Tibial nerve (tissue), 4 donors: ENCODE data around the gene DCN. TPM values are rescaled to one million over a fixed set of nuclear protein-coding genes. Genes with fewer than 3 reads are reported as not detected.
A peak's percentile ranks its signal among the peaks of the same experiment; 100 is the strongest.

Experiments used
- DNase-seq, 2 donors: peaks; one replicate each; pipeline ENCODE4 v3.0.0-alpha.2; 2019; ENCODE audit warnings: low spot score in 2 of 2
- H3K27ac ChIP-seq, 4 donors: fragments of 200-600 bp; sonication (generic) in 3 of 4; one replicate each; pipeline ENCODE4 v1.5.1; 2017 to 2019; ENCODE audit warnings: mild to moderate bottlenecking in 1 of 4
- H3K27me3 ChIP-seq, 2 donors: fragments of 200-600 bp; sonication (generic) in 1 of 2; one replicate each; pipeline versions ENCODE4 v1.5.1 to v1.6.0; 2017 to 2019
- H3K36me3 ChIP-seq, 3 donors: fragments of 200-600 bp; sonication (generic); one replicate each; pipeline ENCODE4 v1.5.1; 2018 to 2019
- H3K4me1 ChIP-seq, 4 donors: fragments of 200-600 bp; sonication (generic) in 3 of 4; one replicate each; pipeline ENCODE4 v1.5.1; 2017 to 2019
- H3K4me3 ChIP-seq, 4 donors: fragments of 200-600 bp; sonication (generic) in 3 of 4; one replicate each; pipeline ENCODE4 v1.5.1; 2017 to 2019; ENCODE audit warnings: mild to moderate bottlenecking in 1 of 4, moderate library complexity in 1 of 4
- H3K9me3 ChIP-seq, 4 donors: fragments of 200-600 bp; sonication (generic) in 3 of 4; one replicate each; pipeline ENCODE4 v1.5.1; 2017 to 2019
- EP300 ChIP-seq, 2 donors: sonication (generic); formaldehyde crosslinking; IDR thresholded peaks; one replicate each; pipeline ENCODE4 v1.6.1; 2017; ENCODE audit warnings: antibody characterized with exemption in 2 of 2, mild to moderate bottlenecking in 1 of 2
- POLR2A ChIP-seq, 2 donors: fragments of 450-650 bp; IDR thresholded peaks; one replicate each; pipeline ENCODE4 v1.6.1; 2017; ENCODE audit warnings: antibody characterized with exemption in 2 of 2, mild to moderate bottlenecking in 2 of 2, moderate library complexity in 2 of 2
- WGBS, 2 donors: methylation state at CpG; one replicate each; pipeline ENCODE4 v1.1.5; 2018; 5-methylcytosine and 5-hydroxymethylcytosine counted together
- total RNA-seq, 4 donors: library from RNA; depleted of rRNA; stranded (reverse); fragments of >200 nt; gene quantifications; one replicate each; pipeline ENCODE4 v1.1.0, GENCODE V29; 2016
- TF ChIP-seq, protein P1 (sequence below), 5 experiments: fragments of 200-600 bp in 3 of 5; fragments of 450-650 bp in 2 of 5; sonication (generic) in 3 of 5; IDR thresholded peaks; one replicate each; pipeline ENCODE4 v1.5.1; 2016 to 2019; ENCODE audit warnings: antibody characterized with exemption in 5 of 5, mild to moderate bottlenecking in 3 of 5, moderate library complexity in 2 of 5

The DCN gene
- total RNA-seq, 4 donors from 2014 or later, result 1,578 to 4,304 (median 2,586) TPM

DNA sequence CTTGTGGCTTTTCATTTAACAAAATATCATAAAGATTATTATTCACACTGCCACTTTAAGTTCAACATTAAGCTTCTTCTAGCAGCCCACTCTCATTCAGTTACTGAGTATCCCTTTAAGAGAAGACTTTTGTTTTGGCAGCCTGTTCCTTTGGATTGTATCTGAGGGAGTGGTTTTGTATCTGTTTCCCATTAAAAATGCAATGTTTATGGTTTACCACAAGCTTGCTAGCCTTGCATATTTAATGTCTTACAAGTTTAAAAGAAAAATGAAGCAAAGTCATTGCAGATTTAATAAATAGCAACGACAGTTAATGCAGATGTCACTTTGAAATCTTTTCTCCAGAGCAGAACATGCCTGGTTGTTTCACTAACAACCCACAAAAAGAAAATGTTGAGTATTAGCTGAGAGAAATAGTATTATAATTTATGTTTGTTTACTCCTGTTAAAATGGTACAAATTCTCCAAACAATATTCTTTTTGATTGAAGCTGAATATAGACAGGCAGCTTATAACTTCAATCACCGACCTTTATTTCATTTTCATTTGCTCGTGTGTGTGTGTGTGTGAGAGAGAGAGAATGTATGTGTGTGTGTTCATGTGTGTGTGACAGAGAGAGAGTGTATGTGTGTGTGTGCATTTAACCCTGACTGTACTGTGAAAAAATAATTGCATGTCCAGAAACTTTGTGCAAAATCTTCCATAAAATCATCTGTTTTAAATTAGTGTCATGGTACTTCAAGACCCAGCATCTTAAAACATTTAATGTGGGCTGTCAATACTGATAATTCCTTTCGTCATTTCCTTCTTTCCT lies 1.8 kb downstream of the DCN start:
- H3K27ac ChIP-seq, result peak overlapping the region; percentile 59 to 89 (median 74)
- no peak for DNase-seq
- H3K9me3 ChIP-seq, result no peaks in the 10 kb centered on the region
- H3K4me3 ChIP-seq, result peak overlapping the region; percentile 18 to 59 (median 24)
- peaks cover 0 to 23% (median 0%) of the 10 kb centered on the region in 4 donors for H3K4me1 ChIP-seq
- no peaks in the 10 kb centered on the region for H3K27me3 ChIP-seq
- WGBS, 2 donors, result 7 to 12% methylated on average over 4 of the region's 4 CpGs
- H3K36me3 ChIP-seq, result no peaks in the 10 kb centered on the region
- peak in 1 of 2 donors; percentile 42 for TF ChIP-seq EP300 (IDR thresholded peaks at IDR 0.05)
- TF ChIP-seq, protein P1, sequence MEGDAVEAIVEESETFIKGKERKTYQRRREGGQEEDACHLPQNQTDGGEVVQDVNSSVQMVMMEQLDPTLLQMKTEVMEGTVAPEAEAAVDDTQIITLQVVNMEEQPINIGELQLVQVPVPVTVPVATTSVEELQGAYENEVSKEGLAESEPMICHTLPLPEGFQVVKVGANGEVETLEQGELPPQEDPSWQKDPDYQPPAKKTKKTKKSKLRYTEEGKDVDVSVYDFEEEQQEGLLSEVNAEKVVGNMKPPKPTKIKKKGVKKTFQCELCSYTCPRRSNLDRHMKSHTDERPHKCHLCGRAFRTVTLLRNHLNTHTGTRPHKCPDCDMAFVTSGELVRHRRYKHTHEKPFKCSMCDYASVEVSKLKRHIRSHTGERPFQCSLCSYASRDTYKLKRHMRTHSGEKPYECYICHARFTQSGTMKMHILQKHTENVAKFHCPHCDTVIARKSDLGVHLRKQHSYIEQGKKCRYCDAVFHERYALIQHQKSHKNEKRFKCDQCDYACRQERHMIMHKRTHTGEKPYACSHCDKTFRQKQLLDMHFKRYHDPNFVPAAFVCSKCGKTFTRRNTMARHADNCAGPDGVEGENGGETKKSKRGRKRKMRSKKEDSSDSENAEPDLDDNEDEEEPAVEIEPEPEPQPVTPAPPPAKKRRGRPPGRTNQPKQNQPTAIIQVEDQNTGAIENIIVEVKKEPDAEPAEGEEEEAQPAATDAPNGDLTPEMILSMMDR (IDR thresholded peaks at IDR 0.05), result no peak

DNA sequence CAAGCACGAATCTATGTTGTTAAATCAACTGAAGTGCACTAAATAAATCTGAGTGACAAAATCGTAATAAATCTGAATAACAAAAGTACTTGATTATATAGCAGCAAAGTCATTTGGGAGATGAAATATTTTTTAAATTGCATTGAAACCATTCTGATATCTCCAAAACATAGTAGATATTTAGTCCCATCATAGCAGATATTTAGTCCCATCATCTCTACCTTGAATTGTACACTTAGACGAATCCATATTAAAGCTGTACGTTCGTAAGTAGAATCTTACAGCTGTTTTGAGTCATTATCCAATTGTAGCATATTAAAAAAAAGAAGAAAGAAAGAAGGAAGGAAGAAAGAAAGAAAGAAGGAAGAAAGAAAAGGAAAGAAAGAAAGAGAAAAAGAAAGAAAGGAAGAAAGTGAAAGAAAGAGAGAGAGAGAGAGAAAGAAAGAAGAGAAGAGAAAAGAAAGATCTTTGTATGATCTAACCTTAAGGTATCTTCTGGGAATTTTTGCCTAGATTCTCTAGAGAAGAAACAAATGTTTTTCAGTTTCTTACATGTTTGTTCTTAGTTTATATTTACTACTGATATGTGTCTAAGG lies 2.6 kb downstream of the DCN start:
- no peaks in the 10 kb centered on the region for H3K27me3 ChIP-seq
- DNase-seq, result no peak
- no peaks in the 10 kb centered on the region for H3K9me3 ChIP-seq
- peaks cover 0 to 23% (median 0%) of the 10 kb centered on the region in 4 donors for H3K4me1 ChIP-seq
- WGBS, 2 donors, result 24 to 26% methylated on average over 5 of the region's 5 CpGs
- TF ChIP-seq, protein P1 (IDR thresholded peaks at IDR 0.05), result no peak
- no peak for TF ChIP-seq POLR2A (IDR thresholded peaks at IDR 0.05)
- TF ChIP-seq EP300 (IDR thresholded peaks at IDR 0.05), result no peak
- peak overlapping the region; percentile 18 to 59 (median 24) for H3K4me3 ChIP-seq
- H3K36me3 ChIP-seq, result no peaks in the 10 kb centered on the region
- H3K27ac ChIP-seq, result peak overlapping the region; percentile 59 to 89 (median 74)

DNA sequence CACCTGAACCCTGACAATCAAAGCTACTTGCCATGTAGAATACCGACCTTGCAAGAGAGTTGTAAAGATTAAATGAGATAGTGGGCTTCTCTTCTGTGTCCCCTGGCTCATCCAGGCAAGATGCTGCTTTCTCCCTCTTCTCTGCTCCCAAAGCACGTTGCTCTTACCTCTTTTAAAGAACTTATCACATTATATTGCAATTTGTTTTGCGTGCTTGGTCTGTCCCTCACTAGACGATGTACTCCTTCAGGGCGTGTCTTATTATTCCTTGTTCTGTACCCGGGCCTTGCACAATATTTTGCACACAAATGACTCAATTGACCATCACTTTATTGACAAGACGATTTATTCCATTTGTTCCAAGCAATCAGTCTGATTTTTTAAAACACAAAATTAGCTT lies 3.3 kb downstream of the DCN start:
- H3K27me3 ChIP-seq, result no peaks in the 10 kb centered on the region
- H3K36me3 ChIP-seq, result no peaks in the 10 kb centered on the region
- peak overlapping the region; percentile 59 to 89 (median 74) for H3K27ac ChIP-seq
- WGBS, 2 donors, result 32 to 38% methylated on average over 7 of the region's 7 CpGs
- H3K9me3 ChIP-seq, result no peaks in the 10 kb centered on the region
- TF ChIP-seq, protein P1 (IDR thresholded peaks at IDR 0.05), result no peak
- peak in 1 of 2 donors; percentile 46 for TF ChIP-seq POLR2A (IDR thresholded peaks at IDR 0.05)
- peak in 1 of 2 donors; percentile 89 for TF ChIP-seq EP300 (IDR thresholded peaks at IDR 0.05)
- peak in 1 of 2 donors; percentile 57 for DNase-seq
- H3K4me1 ChIP-seq, result peaks cover 0 to 23% (median 0%) of the 10 kb centered on the region in 4 donors
- peak overlapping the region; percentile 18 to 59 (median 24) for H3K4me3 ChIP-seq

DNA sequence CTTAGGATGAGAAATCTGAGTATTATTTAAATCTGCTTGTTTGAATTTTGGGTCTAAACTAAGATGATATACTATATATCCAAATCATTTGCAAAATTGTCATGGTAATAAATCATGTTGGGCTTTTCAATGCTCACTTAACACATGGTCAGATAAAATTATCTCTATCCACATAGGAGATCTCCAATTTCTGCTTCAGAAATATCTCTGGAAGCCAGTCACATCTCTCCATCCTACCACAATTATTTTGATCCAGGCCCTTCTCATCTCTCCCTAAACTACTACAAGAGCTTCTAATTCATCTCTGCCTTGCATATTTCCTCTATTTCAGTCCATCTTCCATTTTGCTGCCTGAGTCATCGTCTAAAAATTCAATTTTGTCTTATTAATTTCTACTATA lies 3.8 kb downstream of the DCN start:
- 50 to 63% methylated on average over 1 of the region's 1 CpG for WGBS, 2 donors
- Histone ChIP-seq H3K36me3 (peaks cover 0 to 3% (median 0%) of the 10 kb centered on the region in 3 donors), H3K4me1 (peaks cover 0 to 21% (median 0%) of the 10 kb centered on the region in 4 donors), H3K27ac (peak overlapping the region; percentile 59 to 89 (median 74)), H3K27me3 (no peaks in the 10 kb centered on the region), H3K4me3 (peak overlapping the region; percentile 20 to 59 (median 30)), H3K9me3 (no peaks in the 10 kb centered on the region)
- TF ChIP-seq EP300 (IDR thresholded peaks at IDR 0.05) (no peak), POLR2A (IDR thresholded peaks at IDR 0.05) (no peak)
- TF ChIP-seq, protein P1 (IDR thresholded peaks at IDR 0.05), result no peak
- no peak for DNase-seq

DNA sequence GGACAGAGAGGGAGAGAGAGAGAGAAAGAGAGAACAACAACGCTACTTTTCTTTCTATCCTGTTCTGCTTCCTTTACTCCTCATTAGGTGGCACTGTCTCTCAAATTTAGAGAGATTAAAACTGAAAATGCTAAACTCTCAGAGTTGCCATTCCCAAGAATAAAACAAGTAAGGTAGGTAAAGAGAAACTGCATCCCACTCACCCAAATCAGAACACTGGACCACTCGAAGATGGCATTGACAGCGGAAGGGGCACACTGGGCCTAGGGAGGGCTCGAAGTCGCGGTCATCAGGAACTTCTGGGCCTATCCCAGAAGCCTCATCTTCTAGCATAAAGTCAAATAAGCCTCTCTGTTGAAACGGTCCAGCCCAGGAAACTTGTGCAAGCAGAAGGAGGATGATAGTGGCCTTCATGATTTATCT lies 4.5 kb downstream of the DCN start:
- TF ChIP-seq EP300 (IDR thresholded peaks at IDR 0.05) (peak in 1 of 2 donors; percentile 64), POLR2A (IDR thresholded peaks at IDR 0.05) (no peak)
- TF ChIP-seq, protein P1 (IDR thresholded peaks at IDR 0.05), result peak; percentile 26 to 60 (median 55)
- peaks cover 0 to 15% (median 0%) of the 10 kb centered on the region in 4 donors for H3K4me1 ChIP-seq
- H3K4me3 ChIP-seq, result peak overlapping the region; percentile 20 to 59 (median 30)
- peak overlapping the region; percentile 59 to 89 (median 74) for H3K27ac ChIP-seq
- 23 to 27% methylated on average over 7 of the region's 7 CpGs for WGBS, 2 donors
- no peaks in the 10 kb centered on the region for H3K9me3 ChIP-seq
- DNase-seq, result no peak
- peaks cover 0 to 4% (median 0%) of the 10 kb centered on the region in 3 donors for H3K36me3 ChIP-seq
- H3K27me3 ChIP-seq, result no peaks in the 10 kb centered on the region
